Ishikawa (cell line): Measurements from ENCODE around the gene MYOT.

Experiments used
- CEBPB ChIP-seq: IDR thresholded peaks from 2 replicates; pipeline ENCODE4 v1.6.1; 2012
- EP300 ChIP-seq: IDR thresholded peaks from 2 replicates; pipeline ENCODE4 v1.6.1; 2012; ENCODE audit warnings: borderline replicate concordance
- NFIC ChIP-seq: IDR thresholded peaks from 2 replicates; pipeline ENCODE4 v1.6.1; 2012
- REST ChIP-seq: IDR thresholded peaks from 2 replicates; pipeline ENCODE4 v1.6.1; 2012; ENCODE audit warnings: low read depth, mild to moderate bottlenecking

GRCh38 chr5:137833463-137833862 lies 34.2 kb upstream of the MYOT start:
- TF ChIP-seq CEBPB, result no peak
- no peak for TF ChIP-seq REST
- TF ChIP-seq EP300, result no peak
- TF ChIP-seq NFIC, result peak; percentile 8; the same call in 1 of the 2 replicates
